GM12864 (cell line): Measurements from ENCODE around the gene ZFPL1.

Source experiments
- DNase-seq: peaks from one replicate; pipeline ENCODE4 v3.0.0-alpha.2; 2011; ENCODE audit warnings: low read depth
- H3K4me3 ChIP-seq: 2 replicates; pipeline ENCODE4 v1.5.1; 2011; ENCODE audit warnings: mild to moderate bottlenecking, low read depth, low read length, control low read depth
- TF ChIP-seq, protein P1 (sequence below): IDR thresholded peaks from 2 replicates; pipeline ENCODE4 v1.5.1; 2011; ENCODE audit warnings: low read depth, mild to moderate bottlenecking, moderate library complexity, low read length, control low read depth, inconsistent platforms; ENCODE audit errors: missing control alignments

Gene ZFPL1

GRCh38 chr11:65053827-65054508 lies 30.1 kb upstream of the ZFPL1 start:
- TF ChIP-seq, protein P1, sequence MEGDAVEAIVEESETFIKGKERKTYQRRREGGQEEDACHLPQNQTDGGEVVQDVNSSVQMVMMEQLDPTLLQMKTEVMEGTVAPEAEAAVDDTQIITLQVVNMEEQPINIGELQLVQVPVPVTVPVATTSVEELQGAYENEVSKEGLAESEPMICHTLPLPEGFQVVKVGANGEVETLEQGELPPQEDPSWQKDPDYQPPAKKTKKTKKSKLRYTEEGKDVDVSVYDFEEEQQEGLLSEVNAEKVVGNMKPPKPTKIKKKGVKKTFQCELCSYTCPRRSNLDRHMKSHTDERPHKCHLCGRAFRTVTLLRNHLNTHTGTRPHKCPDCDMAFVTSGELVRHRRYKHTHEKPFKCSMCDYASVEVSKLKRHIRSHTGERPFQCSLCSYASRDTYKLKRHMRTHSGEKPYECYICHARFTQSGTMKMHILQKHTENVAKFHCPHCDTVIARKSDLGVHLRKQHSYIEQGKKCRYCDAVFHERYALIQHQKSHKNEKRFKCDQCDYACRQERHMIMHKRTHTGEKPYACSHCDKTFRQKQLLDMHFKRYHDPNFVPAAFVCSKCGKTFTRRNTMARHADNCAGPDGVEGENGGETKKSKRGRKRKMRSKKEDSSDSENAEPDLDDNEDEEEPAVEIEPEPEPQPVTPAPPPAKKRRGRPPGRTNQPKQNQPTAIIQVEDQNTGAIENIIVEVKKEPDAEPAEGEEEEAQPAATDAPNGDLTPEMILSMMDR: no peak
- DNase-seq: no peak

GRCh38 chr11:65055538-65055937 lies 28.5 kb upstream of the ZFPL1 start:
- H3K4me3 ChIP-seq: no peak overlapping the region
- no peak for DNase-seq
- TF ChIP-seq, protein P1: no peak

More at GRCh38 chr11:65053827-65054508, 30.1 kb upstream of the ZFPL1 start:
- no peak overlapping the region for H3K4me3 ChIP-seq

DNA sequence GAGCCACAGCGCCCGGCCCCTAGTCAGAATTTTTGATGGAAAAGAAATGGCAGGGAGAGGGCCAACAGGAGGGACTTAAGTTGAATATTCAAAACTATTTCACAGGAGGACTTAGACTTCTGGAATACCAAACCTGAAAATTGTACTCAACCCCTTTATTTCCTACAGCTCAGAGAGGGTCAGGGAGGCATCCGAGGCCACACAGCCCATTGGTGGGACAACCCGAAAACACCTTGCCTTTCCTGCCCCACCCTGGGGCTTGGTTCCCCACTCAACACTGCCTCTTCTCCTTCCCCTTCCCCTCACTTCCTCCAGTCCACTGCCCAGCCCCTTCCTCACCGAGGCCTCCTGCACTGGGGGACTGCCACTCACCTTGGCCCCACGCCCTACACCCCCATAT lies 27.0 kb upstream of the ZFPL1 start:
- no peak for DNase-seq
- TF ChIP-seq, protein P1: no peak
- H3K4me3 ChIP-seq: no peak overlapping the region

DNA sequence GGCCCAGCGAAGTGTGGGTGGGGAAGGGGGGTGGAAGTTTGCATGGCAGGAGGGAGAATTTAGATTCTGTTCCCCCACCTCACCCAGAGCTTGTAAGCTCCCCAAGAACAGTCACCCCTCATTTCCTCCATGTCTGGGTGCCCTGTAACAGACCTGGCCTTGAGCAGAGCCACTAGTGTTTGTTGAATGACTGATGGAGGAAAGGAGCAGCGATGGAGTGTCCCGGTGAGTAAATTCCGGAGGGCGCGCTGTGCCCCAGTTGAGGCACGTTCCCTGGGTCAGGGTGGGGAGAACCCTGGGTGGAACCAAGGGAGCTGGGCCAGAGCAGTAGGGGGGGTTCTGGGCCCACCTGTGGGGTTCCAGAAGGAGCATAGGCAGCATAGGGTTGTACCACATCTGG lies 26.5 kb upstream of the ZFPL1 start:
- H3K4me3 ChIP-seq: no peak overlapping the region
- TF ChIP-seq, protein P1: no peak
- DNase-seq: no peak

GRCh38 chr11:65058012-65058411 lies 26.0 kb upstream of the ZFPL1 start:
- DNase-seq: no peak
- no peak overlapping the region for H3K4me3 ChIP-seq
- TF ChIP-seq, protein P1: no peak

DNA sequence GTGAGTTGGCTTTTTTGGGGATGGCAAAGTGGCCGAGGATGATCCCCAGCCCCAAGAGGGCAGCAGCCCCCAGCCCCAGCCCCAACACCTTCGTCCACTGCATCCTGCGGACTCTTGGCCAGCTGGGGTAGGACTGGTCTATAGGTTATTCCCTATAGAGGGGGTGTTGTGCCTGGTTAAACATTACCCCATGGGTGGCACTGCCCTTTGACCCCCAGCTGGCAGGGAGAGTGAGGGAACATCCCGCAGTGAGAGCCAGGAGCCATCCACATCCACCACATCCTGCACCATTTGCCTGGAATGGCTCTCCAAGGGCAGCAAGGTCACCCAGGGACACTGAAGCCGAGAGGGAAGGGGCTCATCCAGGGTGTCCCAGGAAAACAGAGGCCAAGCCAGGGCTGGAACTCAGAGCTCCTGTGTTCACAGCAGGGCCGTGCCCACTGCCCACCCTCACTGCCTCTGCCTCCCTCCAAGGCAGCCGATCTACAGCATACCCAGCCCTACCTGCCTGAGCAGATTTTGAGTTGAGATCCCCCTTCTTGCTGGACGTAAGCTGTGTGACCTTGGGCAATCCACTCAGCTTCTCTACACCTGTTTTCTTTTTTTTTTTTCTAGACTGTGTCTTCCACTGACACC lies 25.5 kb upstream of the ZFPL1 start, which contains the start of gene NAALADL1:
Gene NAALADL1, minus strand, starts transcription at position 135 of the 636 bp plus-strand sequence. Its CDS starts 32 bp downstream, at position 103.
- H3K4me3 ChIP-seq: no peak within 1 kb of the TSS
- no peak for DNase-seq
- TF ChIP-seq, protein P1: no peak
